ENCODE measurements around the gene SPOCK3.
"Not testable (repeated sequence)": the region's sequence is repeated elsewhere in the genome, so short reads cannot be mapped to it uniquely, and the experiment has no call there.

Gene SPOCK3

DNA sequence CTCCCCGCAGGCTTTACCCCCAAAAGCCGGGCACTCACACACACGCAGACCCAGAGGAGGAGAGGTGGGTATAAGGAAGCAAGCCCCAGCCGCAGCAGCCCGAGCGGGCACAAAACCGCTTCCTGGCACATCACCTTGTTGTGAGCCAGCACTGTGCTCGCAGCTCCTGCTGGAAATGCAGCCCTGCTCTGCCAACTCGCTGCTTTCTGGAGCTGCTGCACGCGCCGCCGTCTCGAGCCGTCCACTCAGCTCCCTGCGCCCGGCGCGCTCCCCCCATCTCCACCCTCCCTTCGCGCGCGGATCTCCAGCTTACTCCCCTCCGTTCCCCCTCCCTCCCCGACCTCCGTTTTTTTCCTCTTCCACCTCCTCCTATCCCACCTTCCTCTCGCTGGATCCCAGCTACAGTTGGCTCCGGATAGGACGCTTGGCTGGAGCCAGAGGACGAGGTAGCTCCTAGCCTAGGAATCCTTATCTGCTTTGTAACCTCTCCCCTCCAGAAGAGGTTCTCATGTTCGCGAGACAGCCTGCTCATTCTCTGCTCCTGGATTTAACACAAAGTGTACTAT is at the start of gene SPOCK3:
TSS of gene SPOCK3 (minus strand) at position 179 of the 566 bp plus-strand sequence.
- no peak for FAIRE-seq

GRCh38 chr4:167282171-167282864 is 48.0 kb upstream of the SPOCK3 start:
- no peak for FAIRE-seq

- FAIRE-seq = not testable (repeated sequence)
These were observed 47.3 kb upstream of the SPOCK3 start for GRCh38 chr4:167281545-167281944.

- no peak for FAIRE-seq
These were observed 40.1 kb upstream of the SPOCK3 start for GRCh38 chr4:167274351-167274750.

DNA sequence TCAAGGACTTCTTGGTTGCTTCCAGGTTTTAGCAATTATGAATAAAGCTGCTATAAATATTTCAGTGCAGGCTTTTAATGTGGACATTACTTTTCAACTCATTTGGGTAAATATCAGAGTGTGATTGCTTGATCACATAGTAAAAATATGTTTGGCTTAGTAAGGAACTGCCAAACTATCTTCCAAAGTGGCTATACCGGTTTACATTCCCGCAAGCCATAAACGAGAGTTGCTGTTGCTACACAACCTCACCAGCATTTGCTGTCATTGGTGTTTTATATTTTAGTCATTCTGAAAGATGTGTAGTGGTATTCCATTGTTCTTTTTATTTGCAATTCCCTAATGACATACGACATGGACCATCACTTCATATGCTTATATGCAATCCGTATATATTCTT is 30.9 kb upstream of the SPOCK3 start:
- FAIRE-seq = no peak

DNA sequence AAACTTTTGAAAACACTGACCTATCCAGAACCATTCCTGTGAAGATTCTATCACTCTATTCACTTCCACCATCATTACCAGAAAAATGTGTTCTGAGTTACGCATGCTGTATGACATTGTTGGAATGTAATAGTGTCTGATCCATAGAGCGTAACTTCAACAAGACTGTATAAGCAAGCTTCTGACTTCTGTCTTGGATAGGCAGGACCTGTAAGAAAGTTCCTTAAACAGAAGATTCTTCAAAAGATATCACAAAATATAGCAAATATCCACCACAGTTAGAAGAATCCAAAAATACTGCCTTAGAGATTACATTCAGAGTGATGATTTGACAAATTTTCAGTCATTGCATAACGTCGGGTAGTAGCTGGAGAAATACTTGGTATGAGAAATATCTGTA is 14.0 kb upstream of the SPOCK3 start:
- no peak for FAIRE-seq

DNA sequence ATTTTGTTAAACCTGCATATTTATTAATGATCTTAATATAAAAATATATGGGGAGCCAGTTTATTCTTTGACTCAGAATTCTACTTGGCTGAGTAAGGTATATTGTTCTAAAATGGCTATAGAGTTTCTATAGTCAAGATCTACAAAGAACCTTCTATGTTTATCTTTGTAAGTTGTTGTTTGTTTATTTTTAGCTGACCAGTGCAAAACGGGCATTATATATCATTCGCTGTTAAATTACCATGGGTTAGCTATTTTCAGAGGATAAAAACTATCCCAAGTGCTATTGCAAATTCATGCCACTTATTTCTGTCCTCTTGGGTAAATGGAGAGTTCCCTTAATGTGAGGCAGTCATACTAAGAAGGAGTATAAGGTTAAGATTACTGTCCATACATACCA is 5.3 kb upstream of the SPOCK3 start:
- FAIRE-seq = no peak

DNA sequence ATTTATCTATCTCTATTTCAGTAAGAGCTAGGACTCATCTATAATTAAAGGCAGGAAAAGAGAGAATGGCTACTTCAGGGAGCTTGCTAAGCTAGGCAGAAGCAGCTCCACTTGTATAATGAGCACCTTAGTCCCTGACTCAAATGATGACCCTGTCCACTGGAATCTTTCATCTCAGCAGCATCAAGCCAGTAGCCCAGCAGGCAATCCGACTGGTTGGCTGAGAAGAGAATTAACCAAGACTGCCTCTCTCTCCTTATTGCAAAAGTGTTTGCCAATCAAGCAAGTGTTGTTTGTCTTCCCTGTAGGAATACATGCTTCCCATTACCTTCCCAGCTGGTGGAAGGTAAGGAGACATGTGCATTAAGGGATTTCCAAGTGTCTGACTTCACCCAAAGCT is 3.9 kb upstream of the SPOCK3 start:
- FAIRE-seq = no peak

DNA sequence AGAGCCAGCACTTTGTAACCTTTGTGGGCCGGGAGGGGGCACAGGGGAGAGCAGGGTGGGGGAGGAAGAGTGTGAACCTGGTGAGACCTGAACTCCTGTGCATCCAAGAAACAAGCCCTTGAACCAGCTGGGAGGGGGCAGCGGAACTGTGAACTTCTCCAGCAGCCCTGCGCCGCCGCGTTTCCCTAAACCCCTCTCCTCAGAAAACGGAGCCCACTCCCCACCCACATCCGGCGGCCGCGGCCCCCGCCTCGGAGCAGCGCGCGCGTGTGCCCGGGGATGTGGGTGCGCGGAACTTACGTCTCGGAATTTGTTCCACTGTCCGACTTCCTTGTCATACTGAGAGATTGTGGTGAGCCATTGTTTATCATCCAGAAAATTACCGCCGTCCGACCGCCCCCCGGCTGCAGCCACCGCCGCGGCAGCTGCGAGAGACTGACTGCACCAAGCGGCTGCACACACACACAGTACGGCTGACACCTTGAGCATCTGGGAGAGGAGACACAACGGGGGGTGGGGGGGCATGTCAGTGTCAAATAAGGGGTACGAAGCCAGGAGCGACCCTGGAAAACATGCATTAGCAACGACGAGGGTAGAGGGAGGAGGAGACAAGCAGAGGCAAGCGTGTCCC is 494 bp downstream of the SPOCK3 start:
- FAIRE-seq = no peak

DNA sequence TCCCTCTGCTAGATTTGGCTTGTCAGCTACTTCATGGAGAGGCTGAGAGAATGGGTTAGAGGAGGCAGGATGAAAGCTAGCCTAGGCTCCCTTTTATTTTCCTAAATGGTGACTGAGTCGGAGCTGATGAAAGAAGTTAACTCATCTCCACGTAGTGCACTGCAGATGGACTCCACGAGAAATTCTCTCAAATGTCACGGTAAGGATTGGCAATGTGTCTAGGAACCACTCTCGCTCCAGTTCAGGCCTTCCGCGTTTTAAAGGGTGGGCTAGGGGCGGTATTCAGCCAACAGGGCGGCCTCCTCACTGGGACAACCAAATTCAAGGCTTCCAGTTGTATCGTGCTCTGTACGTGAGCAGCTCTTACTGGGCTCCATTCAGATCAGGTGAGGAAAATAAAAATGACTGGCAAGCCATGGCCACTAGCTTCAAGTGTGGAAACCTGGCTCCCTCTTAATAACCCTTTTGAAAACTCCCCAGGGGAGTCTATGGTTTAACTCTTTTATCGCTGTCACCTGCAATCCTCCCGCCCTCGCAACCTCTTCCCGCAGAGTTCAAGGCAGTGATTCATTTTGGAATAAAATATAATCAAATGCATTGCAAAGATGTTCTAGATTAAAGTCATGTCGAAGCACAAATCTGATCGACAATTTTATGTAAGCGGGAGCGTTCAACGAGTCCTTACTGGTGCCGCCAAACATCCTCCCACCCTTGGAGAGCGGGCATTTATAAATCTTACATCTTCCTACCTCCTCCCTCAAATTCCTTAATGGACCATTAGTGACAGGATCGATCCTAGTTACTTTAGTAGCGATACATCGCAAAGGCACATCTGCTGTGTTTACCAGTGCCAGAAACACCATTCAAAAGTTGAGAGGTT is 1.2 kb downstream of the SPOCK3 start:
- no peak for FAIRE-seq

GRCh38 chr4:167230744-167231143 is 3.5 kb downstream of the SPOCK3 start:
- no peak for FAIRE-seq

DNA sequence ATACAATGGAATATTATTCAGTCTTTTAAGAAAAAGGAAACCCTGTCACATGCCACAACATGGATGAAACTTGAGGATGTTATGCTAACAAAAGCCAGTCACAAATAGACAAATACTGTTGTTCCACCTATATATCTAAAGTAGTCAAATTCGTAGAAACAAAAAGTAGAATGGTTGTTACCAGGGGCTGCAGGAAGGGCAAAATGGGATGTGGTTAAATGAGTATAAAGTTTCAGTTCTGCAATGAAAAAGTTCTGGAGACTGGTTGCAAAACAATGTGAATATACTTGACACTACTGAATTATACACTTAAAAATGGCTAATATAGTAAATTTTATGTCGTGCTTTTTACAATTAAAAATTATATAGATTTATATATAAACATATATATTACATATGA is 12.2 kb downstream of the SPOCK3 start:
- no peak for FAIRE-seq

GRCh38 chr4:167221084-167221483 is 13.2 kb downstream of the SPOCK3 start:
- no peak for FAIRE-seq

- FAIRE-seq = no peak
These were observed 16.2 kb downstream of the SPOCK3 start for GRCh38 chr4:167218022-167218608.

DNA sequence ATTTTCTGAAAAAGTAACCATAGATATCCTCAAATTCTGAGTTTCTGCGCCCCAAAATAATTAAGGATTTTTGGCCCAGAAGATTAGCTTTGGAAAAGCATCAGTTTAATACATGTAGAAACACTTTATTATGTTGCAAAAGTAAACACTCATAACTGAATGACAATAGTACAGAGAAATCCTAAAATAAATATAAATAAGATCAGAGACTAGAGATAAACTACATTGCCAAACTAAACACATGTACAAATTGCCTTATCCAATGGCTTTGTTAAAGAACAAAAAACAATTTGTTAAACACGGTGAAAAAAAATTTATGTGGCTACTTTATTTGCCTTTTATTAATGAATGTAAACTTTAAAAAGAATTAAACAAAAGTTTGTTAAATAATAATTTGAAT is 17.5 kb downstream of the SPOCK3 start:
- FAIRE-seq = peak; percentile 11

GRCh38 chr4:167210166-167210565 is 24.1 kb downstream of the SPOCK3 start:
- no peak for FAIRE-seq

- FAIRE-seq = no peak
These were observed 37.8 kb downstream of the SPOCK3 start for GRCh38 chr4:167196344-167197012.

- FAIRE-seq = no peak
These were observed 43.9 kb downstream of the SPOCK3 start for GRCh38 chr4:167190379-167190778.

GRCh38 chr4:167185465-167185864 is 48.8 kb downstream of the SPOCK3 start:
- no peak for FAIRE-seq

DNA sequence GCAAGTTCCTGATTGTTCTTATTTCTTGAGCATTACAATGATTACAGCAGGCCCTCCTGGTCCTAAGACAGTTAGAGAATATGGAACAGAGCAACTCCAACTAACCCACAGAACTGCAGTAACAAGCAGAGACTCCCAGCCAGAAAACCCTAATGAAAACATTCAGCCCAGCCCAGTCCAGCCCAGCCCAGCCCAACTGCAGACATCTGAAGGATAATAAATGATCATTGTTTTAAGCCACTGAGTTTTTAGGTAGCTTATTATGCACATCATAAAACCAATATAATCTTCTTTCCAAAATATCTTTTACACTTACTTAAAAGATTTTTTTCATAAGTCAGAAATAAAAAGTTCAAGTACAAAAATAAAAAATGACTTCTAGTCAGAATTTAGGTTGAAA is 51.3 kb downstream of the SPOCK3 start:
- FAIRE-seq = no peak

DNA sequence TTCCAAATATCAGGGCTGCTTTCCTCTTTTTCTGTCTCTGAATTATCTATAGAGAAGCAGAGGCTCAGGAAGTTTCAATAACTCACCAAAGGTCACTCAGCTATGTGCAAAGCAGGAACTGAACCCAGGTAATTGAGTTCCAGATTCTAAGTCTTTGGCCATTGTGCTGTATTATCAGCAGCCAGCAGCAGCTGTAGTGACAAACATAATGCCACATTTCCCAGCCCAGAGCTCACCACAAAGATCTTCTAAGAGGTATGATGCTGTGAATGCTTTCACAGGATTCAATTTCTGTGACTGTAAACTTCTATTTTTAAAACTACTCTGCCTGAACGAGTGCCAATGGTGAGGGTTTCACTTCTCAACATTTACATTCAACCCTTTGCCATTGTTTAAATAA is 56.4 kb downstream of the SPOCK3 start:
- no peak for FAIRE-seq

- no peak for FAIRE-seq
These were observed 57.4 kb downstream of the SPOCK3 start for GRCh38 chr4:167176723-167177367.

Data from A204.1 (cell line).